ENCODE results near the gene PDZRN4.

PDZRN4 gene

DNA sequence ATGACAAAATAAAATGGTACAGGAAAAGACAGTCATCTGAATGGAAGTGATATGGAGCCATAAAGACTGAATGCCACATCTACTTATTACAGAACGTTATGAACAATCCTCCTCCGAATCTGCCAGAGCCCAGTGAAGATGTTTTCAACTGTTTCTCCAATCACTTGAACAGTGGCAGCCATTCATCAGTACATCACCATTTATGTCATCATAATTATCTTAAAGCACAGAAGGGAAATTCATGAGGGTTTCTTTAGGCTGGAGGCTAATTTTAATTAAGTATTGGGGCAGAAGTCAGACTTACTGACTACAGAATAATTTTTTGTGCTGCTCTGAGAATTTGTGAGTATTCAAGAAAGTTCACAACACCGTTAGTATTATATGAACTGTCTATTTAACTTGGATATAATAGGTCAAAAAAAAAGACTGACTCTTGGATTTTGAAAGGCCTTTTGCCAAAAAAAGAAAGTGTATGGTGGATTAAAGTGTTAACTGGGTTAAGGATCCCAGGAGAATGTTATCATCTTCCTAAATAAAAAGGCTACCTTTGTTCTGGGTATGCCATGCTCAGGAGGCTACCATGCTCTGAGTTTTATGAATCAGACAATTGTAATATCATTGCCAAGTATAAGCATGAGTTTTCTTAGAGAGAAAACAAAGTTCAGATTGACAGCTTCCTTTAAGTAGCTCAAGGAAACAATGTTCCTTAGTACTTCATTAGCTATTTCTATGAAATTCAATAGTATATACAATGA is 40.1 kb downstream of the PDZRN4 start:
- DNase-seq (ENCODE audit: low read depth) = no peak
- H3K4me3 ChIP-seq (ENCODE audit: low read length) = no peak overlapping the region
- no peak for TF ChIP-seq CTCF (conservative IDR thresholded peaks at IDR 0.05; ENCODE audit: low read depth, low read length)

- DNase-seq (ENCODE audit: low read depth) = no peak
- H3K4me3 ChIP-seq (ENCODE audit: low read length) = no peak overlapping the region
- no peak for TF ChIP-seq CTCF (conservative IDR thresholded peaks at IDR 0.05; ENCODE audit: low read depth, low read length)
These were observed 42.6 kb downstream of the PDZRN4 start for GRCh38 chr12:41230756-41231155.

GRCh38 chr12:41234692-41235091 is 46.6 kb downstream of the PDZRN4 start:
- no peak for DNase-seq (ENCODE audit: low read depth)
- H3K4me3 ChIP-seq (ENCODE audit: low read length) = no peak overlapping the region
- no peak for TF ChIP-seq CTCF (conservative IDR thresholded peaks at IDR 0.05; ENCODE audit: low read depth, low read length)

GRCh38 chr12:41242603-41243002 is 54.5 kb downstream of the PDZRN4 start:
- no peak for TF ChIP-seq CTCF (conservative IDR thresholded peaks at IDR 0.05; ENCODE audit: low read depth, low read length)
- DNase-seq (ENCODE audit: low read depth) = no peak
- no peak overlapping the region for H3K4me3 ChIP-seq (ENCODE audit: low read length)

DNA sequence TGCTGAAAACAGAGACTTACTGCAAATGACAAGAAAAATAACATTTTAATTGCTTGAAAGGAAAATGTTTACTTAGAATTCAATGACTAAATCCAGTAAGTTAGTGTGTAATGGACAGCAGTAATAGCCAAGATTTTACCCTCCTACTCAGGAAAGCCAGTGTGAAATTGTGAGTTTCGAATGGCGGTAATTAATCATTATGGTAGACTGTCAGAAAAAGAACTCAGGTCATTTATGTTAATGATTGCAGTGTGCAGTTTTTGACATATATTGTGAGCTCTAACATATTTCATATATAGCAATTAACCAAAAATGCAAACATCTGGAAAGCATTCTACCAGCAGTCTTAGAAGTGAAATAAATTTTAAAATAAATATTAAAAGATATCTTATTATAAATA is 60.3 kb downstream of the PDZRN4 start:
- no peak for TF ChIP-seq CTCF (conservative IDR thresholded peaks at IDR 0.05; ENCODE audit: low read depth, low read length)
- DNase-seq (ENCODE audit: low read depth) = no peak
- H3K4me3 ChIP-seq (ENCODE audit: low read length) = no peak overlapping the region

DNA sequence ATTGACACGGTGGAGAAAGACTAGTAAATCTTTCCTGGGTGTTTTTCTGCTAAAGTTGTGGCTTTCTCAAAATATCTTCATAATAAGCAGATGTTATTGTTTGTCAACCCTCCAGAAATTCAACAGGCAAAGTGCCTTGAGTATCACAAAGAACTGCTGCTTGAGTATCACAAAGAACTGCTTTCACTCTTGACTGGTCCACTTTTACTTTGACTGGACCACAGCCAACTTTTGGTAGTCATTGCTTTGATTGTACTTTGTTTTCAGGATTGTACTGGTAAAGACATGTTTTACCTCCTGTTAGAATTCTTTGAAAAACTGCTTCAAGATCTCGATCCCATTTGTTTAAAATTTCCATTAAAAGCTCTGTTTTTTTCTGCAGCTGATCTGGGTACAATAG is 62.6 kb downstream of the PDZRN4 start:
- no peak overlapping the region for H3K4me3 ChIP-seq (ENCODE audit: low read length)
- no peak for DNase-seq (ENCODE audit: low read depth)
- no peak for TF ChIP-seq CTCF (conservative IDR thresholded peaks at IDR 0.05; ENCODE audit: low read depth, low read length)

Data from retinal pigment epithelial cell (primary cell).